ENCODE measurements around the gene PAXIP1.
A peak's percentile ranks its signal among the peaks of the same experiment; 100 is the strongest.
"Not testable (repeated sequence)": the region's sequence is repeated elsewhere in the genome, so short reads cannot be mapped to it uniquely, and the experiment has no call there.

Gene PAXIP1

DNA sequence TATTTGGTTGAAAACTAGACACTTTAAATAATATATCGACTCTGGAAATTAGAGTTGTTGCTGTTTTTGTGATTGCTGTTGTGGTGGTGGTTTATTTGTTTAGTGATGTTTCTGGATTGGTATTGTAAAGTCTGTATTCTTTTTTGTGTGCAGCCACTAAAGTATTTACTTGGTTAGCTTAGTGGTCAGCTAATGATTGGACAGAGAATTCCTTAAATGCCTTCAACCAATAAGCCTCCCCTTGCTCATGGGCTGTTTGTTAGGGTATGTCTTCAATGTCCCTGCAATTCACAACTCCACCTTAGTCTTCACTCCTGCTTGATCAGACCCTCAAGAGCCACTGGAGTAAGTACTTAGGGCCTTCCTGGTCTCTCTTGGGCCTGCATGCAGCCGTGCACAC, 71.0 kb downstream of the PAXIP1 start:
- Mint-ChIP-seq H3K27me3 (no peaks in the 10 kb centered on the region), H3K9me3 (peaks cover 20 to 39% of the 10 kb centered on the region in 2 donors), H3K4me1 (peaks cover 35% of the 10 kb centered on the region), H3K27ac (no peak overlapping the region), H3K4me3 (no peak overlapping the region)
- DNase-seq (no peak), ATAC-seq (no peak)

DNA sequence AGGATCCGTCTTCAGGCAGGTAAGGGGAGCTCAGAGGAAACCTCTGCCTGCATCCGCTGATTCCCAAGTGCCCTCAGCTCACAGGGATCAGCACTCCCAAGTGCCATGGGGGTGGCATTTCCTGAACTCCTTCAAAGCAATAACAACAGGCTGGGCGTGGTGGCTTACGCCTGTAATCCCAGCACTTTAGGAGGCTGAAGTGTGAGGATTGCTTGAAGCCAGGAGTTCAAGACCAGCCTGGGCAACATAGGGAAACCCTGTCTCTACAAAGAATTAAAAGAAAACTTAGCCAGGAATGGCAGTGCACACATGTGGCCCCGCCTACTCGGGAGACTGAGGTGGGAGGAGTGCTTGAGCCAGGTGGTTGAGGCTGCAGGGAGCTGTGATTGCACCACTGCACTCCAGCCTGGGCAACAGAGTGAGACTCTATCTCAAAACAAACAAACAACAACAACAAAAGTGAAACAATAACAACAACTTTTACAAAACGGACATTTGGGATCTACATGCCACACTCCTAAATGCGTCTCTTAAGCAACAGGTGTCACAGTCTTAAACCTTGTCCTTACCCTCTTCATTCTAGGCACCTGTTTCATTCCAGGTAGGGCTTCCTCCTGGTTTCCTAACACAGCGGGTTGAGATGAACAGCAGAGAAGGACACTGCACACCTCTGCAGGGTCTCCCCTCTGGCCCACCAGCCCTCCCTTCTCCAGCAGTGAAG, 73.8 kb downstream of the PAXIP1 start:
- peaks cover 30% of the 10 kb centered on the region for H3K4me1 Mint-ChIP-seq
- peak overlapping the region; percentile 99 to 100 for H3K27ac Mint-ChIP-seq
- DNase-seq (no peak), ATAC-seq (no peak)
- H3K4me3 Mint-ChIP-seq, result peak overlapping the region; percentile 98 to 100
- H3K9me3 Mint-ChIP-seq, result peaks cover 8 to 11% of the 10 kb centered on the region in 2 donors
- no peaks in the 10 kb centered on the region for H3K27me3 Mint-ChIP-seq

DNA sequence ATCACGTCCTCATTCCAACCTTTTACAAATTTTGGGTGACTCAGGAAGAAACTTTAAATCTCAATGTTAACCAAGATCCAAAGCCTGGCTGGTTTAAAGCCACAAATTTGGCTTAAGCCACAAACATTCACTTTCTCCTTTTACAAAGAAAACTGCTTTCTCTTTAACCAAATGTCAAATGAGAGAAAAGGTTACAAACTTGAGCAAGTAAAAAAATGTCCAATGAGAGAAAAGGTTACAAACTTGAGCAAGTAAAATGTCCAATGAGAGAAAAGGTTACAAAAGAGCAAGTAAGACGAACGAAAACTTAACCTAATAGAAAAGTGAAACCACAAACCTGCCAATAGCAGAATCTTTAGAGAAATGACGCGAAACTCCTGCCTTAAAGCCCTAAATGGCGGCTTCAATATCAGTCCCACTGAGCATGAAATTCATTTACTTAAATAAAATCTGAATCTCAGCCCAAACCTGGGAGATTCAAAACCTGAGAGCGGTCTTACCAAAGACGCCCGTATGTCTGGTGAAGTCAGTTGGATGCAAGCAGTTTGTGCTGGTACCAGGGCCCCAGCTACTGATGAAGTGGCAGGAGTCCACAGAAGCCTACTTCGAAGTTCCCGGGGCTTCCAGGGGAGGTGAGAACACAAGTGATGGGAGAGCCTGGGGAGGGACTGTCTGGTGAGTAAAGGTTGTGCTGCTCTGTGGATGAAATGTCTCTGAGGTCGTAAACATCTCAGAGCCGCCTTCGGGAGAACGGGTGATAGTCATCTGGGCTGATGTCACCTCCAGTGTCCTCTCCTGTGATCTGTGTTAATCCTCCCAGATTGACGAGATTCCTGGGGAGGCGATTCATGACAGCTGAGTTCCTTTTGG, 74.6 kb downstream of the PAXIP1 start:
- peak overlapping the region; percentile 98 to 100 for H3K4me3 Mint-ChIP-seq
- DNase-seq (peak; percentile 41 to 47), ATAC-seq (peak; percentile 80)
- peaks cover 3 to 4% of the 10 kb centered on the region in 2 donors for H3K9me3 Mint-ChIP-seq
- H3K4me1 Mint-ChIP-seq, result peaks cover 30% of the 10 kb centered on the region
- H3K27me3 Mint-ChIP-seq, result no peaks in the 10 kb centered on the region
- H3K27ac Mint-ChIP-seq, result peak overlapping the region; percentile 99 to 100

GRCh38 chr7:154927624-154928125, 75.2 kb downstream of the PAXIP1 start:
- DNase-seq (peak; percentile 70 to 71), ATAC-seq (peak; percentile 86)
- no peaks in the 10 kb centered on the region for H3K9me3 Mint-ChIP-seq
- H3K4me1 Mint-ChIP-seq, result peaks cover 30% of the 10 kb centered on the region
- H3K4me3 Mint-ChIP-seq, result peak overlapping the region; percentile 98 to 100
- no peaks in the 10 kb centered on the region for H3K27me3 Mint-ChIP-seq
- peak overlapping the region; percentile 93 to 100 for H3K27ac Mint-ChIP-seq

- H3K9me3 Mint-ChIP-seq, DNase-seq, ATAC-seq, H3K4me1 Mint-ChIP-seq, H3K4me3 Mint-ChIP-seq, H3K27ac Mint-ChIP-seq, H3K27me3 Mint-ChIP-seq: not testable (repeated sequence)
Measured at GRCh38 chr7:154922472-154922871, 80.5 kb downstream of the PAXIP1 start.

DNA sequence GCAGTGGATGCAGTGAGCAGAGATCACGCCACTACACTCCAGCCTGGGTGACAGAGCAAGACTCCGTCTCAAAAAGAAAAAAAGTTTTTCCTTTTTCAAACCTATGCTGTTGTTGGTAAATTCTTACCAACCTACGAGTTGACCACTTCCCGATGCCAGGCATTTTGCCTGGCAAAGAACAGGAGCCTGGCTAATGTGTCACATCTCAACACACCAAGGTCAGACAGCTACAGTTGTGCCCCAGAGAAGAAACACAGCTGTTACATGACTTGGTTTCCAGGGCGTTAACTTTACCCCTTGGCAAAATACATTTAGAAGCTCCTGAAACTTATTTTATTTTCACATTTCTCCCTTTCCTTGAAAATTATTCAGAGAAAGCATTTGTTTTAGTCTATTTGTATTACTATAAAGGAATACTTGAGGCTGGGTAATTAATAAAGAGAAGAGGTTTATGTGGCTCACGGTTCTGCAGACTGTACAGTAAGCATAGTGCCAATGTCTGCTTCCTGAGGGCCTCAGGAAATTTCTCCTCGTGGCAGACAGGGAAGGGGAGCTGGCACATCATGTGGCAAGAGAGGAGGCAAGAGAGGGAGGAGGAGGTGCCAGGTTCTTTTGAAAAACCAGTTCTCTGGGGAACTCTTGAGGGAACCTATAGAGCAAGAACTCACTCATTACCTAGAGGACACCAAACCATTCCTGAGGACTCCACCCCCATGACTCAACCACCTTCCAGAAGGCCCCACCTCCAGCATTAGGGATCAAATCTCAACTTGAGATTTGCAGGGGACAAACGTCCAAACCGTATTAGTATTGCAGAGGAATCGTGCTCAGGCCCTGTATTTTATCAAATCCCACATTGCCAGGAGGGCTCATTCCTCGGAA, 83.3 kb downstream of the PAXIP1 start:
- DNase-seq (no peak), ATAC-seq (no peak)
- Mint-ChIP-seq H3K9me3 (no peaks in the 10 kb centered on the region), H3K4me1 (peaks cover 4% of the 10 kb centered on the region), H3K4me3 (no peak overlapping the region), H3K27me3 (peaks cover 28% of the 10 kb centered on the region), H3K27ac (no peak overlapping the region)

GRCh38 chr7:154918741-154919140, 84.2 kb downstream of the PAXIP1 start:
- DNase-seq, result no peak
- Mint-ChIP-seq H3K4me3 (no peak overlapping the region), H3K4me1 (peaks cover 12% of the 10 kb centered on the region), H3K27me3 (peaks cover 37% of the 10 kb centered on the region), H3K9me3 (no peaks in the 10 kb centered on the region), H3K27ac (no peak overlapping the region)
- no peak for ATAC-seq

DNA sequence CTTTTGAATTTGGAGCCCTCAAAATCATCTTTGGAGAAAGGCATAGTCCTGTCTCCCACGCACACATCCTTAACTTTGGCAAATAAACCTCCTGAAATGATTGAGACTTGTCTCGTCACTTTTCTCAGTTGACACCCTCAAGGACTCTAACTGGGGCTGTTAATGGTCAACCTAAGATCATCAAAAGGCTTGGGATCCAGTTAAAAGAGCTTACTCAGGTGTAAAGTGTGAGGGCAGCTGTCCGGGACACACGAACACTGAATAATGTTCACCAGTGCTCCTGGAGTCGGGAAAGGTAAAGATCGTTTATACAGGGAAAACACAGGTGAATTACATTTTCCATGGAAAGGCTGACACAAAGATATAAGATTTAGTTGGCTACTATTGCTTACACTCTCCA, 84.7 kb downstream of the PAXIP1 start:
- Mint-ChIP-seq H3K9me3 (no peaks in the 10 kb centered on the region), H3K27me3 (peaks cover 40% of the 10 kb centered on the region), H3K4me3 (no peak overlapping the region), H3K27ac (no peak overlapping the region), H3K4me1 (peaks cover 15% of the 10 kb centered on the region)
- ATAC-seq (no peak), DNase-seq (no peak)

- Mint-ChIP-seq H3K9me3 (no peaks in the 10 kb centered on the region), H3K4me3 (no peak overlapping the region), H3K4me1 (peaks cover 15% of the 10 kb centered on the region), H3K27ac (no peak overlapping the region), H3K27me3 (peaks cover 40% of the 10 kb centered on the region)
- ATAC-seq (no peak), DNase-seq (no peak)
Measured at GRCh38 chr7:154917808-154918160, 85.1 kb downstream of the PAXIP1 start.

GRCh38 chr7:154916856-154917807, 85.8 kb downstream of the PAXIP1 start:
- no peak overlapping the region for H3K4me3 Mint-ChIP-seq
- no peaks in the 10 kb centered on the region for H3K9me3 Mint-ChIP-seq
- H3K4me1 Mint-ChIP-seq, result peaks cover 15% of the 10 kb centered on the region
- ATAC-seq (no peak), DNase-seq (no peak)
- H3K27me3 Mint-ChIP-seq, result peaks cover 40% of the 10 kb centered on the region
- H3K27ac Mint-ChIP-seq, result no peak overlapping the region

DNA sequence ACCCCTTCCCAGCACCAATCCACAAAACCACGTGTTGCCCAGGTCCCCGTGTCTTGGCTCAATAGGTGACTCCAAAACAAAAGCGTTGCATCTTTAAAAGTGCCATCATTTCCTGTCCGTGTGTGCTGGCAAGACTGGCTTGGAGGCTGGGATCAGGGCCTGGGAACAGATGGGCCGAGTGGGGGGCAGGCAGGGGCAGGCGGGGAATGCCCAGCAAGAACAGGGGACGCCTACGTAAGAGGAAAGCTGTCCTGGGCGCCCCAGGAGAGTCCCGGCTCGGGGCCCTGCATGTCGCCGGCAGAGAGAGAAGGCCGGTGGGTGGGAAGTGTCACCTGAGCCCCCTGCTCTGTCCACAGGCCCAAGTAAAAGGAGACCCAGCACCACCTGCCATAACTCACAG, 86.5 kb downstream of the PAXIP1 start:
- Mint-ChIP-seq H3K9me3 (peaks cover 2 to 3% of the 10 kb centered on the region in 2 donors), H3K4me3 (no peak overlapping the region), H3K4me1 (peaks cover 15% of the 10 kb centered on the region), H3K27ac (no peak overlapping the region), H3K27me3 (peaks cover 40% of the 10 kb centered on the region)
- ATAC-seq, result no peak
- DNase-seq, result no peak

GRCh38 chr7:154915600-154915999, 87.3 kb downstream of the PAXIP1 start:
- DNase-seq, result no peak
- no peak overlapping the region for H3K27ac Mint-ChIP-seq
- ATAC-seq, result no peak
- peaks cover 5 to 11% of the 10 kb centered on the region in 2 donors for H3K9me3 Mint-ChIP-seq
- no peak overlapping the region for H3K4me3 Mint-ChIP-seq
- peaks cover 15% of the 10 kb centered on the region for H3K4me1 Mint-ChIP-seq
- peaks cover 40% of the 10 kb centered on the region for H3K27me3 Mint-ChIP-seq

- H3K27ac Mint-ChIP-seq, result no peak overlapping the region
- peaks cover 5 to 11% of the 10 kb centered on the region in 2 donors for H3K9me3 Mint-ChIP-seq
- peak overlapping the region in 1 of 2 donors; percentile 66 for H3K4me3 Mint-ChIP-seq
- DNase-seq, result no peak
- peaks cover 40% of the 10 kb centered on the region for H3K27me3 Mint-ChIP-seq
- H3K4me1 Mint-ChIP-seq, result peaks cover 15% of the 10 kb centered on the region
- ATAC-seq, result no peak
Measured at GRCh38 chr7:154914996-154915380, 87.9 kb downstream of the PAXIP1 start.

GRCh38 chr7:154914308-154914995, 88.5 kb downstream of the PAXIP1 start:
- no peak for DNase-seq
- no peak for ATAC-seq
- Mint-ChIP-seq H3K9me3 (peaks cover 5 to 11% of the 10 kb centered on the region in 2 donors), H3K4me3 (peak overlapping the region in 1 of 2 donors; percentile 66), H3K27me3 (peaks cover 43% of the 10 kb centered on the region), H3K4me1 (peaks cover 15% of the 10 kb centered on the region), H3K27ac (no peak overlapping the region)
